ENCODE data around the gene PSG6.
"Not testable (repeated sequence)": the region's sequence is repeated elsewhere in the genome, so short reads cannot be mapped to it uniquely, and the experiment has no call there.

The PSG6 gene

DNA sequence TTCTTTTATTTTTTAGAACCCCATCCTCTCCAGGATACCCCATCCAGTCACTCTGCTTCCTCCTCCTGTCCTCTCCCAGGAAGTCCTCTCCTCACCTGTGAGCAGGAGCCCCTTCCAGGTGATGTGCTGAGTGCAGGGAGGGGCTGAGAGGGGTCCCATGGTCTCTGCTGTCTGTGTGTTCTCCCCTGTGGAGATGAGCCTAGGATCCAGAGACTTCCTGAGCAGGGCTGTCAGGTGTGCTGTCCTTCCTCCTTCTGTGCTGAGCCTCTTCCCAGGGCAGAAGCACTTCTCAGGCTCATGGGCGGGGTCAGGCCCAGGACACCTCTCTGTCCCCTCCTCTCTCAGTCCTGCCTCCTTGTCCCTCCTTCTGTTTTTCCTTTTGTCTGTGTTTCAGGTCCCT lies at the start of gene PSG6:
TSS of gene PSG6 (minus strand) at position 261 of the 400 bp plus-strand sequence. CDS start at position 159, 102 bp downstream.
- not testable (repeated sequence) for DNase-seq

DNA sequence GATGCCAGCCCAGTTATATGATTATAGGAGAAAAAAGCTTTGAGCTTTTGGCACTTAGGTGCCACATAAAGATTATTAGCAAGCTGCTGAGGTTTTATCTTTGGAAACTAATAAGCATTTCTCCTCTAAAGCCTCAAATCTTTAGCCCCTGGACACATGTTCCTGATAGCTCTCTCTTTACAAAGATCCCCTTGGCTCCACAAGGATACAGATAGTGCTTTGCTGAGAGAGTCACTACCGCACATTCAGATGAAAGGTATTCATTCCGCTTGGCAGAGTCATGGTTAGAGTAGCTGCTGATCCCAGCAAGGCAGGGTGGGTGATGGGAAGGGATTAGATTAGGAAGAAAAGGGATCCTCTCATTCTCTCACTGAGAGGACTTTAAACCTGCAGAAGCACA lies 47.5 kb upstream of the PSG6 start:
- peak; percentile 74 for DNase-seq

DNA sequence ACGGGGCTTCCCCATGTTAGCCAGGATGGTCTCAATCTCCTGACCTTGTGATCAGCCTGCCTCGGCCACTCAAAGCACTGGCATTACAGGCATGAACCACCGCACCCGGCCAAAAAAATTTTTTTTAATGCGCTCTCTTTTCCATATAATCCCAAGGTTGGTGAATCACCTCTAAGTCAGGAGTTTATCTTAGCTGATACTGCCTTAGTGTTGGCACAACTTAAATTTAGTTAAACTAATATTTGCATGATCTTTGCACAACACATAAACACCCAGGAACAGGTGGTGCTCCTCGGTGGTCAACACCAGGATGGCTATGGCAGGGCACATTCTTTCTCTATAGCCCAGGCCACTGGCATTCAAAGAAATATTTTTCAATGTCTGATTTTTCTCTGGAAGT lies 43.4 kb upstream of the PSG6 start:
- DNase-seq: no peak

DNA sequence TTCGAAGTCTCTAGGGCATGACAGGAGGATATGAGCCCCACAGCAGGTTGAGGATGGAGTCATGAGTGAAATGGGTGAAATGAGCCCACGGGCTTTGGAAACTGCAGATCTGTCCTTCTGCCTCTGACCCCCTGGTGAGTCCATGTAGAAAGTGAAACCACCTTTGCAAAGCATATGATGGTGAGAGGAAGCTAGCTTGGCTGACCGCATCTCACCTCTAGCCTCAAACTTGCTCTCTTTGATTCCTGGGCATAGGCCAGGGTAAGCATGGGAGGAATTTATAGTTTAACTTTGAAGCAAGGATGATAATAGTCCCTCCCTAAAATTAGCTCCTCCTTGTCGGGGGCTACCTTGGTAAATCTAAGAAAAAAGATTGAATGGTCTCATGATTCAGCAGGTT lies 34.4 kb upstream of the PSG6 start:
- DNase-seq: not testable (repeated sequence)

DNA sequence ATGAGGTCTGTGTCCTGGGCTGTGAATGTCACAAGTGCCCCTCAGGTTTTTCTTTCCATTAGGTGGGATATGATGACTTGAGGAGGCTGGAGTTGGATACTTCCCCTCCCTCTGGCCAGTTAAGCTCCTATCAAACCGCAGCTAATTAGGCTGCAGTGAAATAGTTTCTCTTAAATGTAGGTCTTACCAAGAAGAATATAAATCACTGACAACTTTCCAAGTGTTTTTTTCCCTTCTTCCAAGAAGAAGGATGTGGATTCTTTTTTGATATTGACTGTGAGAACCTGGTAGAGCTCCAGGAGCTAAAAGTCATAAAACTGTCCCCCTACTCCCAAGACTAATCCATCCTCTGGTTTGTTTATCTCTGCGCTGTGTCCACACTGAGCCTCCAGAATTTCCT lies 33.8 kb upstream of the PSG6 start:
- DNase-seq: peak; percentile 19

DNA sequence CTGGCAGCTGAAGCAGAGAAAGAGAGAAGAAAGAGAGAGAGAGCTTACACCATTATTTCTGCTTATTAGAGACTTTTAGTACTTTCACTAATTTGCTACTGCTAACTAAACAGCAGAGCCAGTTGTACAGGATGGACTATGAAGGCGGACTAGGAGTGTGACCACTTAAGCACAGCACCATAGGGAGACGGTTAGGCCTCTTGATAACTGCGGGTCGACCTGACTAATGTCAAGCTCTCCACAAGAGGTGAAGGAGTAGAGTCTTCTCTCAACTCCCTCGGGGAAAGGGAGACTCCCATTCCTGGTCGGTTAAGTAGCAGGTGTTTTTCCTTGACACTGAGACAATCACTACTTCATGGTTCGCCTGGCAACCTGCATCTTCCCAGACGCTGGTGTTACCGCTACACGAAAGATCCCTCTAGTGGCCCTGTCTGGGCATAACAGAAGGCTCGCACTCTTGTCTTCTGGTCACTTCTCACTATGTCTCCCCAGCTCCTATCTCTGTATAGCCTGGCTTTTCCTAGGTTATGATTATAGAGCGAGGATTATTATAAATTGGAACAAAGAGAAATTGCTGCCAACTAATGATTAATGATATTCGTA lies 24.6 kb upstream of the PSG6 start:
- no peak for DNase-seq

- not testable (repeated sequence) for DNase-seq
Observed at GRCh38 chr19:42937107-42937506, 19.4 kb upstream of the PSG6 start, which contains the start of gene PSG7. Gene PSG7, minus strand, starts transcription at chr19:42937207. Its CDS starts 131 bp downstream, at chr19:42937076.

- not testable (repeated sequence) for DNase-seq
Observed at GRCh38 chr19:42934726-42935125, 17.0 kb upstream of the PSG6 start.

DNA sequence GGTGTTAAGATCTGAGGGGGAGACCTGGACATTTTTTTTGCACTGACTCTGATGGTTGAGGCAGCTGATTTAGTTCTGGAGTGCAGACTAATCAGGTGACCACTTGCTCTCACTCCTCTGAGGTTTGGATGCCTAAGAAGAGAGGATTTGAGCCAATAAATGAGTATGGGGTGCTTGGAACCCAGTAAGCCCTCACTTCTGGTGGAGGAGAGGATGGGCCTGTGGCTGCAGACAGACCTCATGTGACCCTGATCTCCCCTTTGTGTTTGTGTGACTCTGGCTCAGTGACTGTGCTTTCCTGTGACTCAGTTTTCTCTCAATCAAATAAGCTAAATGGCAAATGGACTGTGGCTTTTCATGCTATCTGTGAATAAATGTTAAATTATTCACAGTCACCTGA lies 16.5 kb upstream of the PSG6 start:
- DNase-seq: not testable (repeated sequence)

DNA sequence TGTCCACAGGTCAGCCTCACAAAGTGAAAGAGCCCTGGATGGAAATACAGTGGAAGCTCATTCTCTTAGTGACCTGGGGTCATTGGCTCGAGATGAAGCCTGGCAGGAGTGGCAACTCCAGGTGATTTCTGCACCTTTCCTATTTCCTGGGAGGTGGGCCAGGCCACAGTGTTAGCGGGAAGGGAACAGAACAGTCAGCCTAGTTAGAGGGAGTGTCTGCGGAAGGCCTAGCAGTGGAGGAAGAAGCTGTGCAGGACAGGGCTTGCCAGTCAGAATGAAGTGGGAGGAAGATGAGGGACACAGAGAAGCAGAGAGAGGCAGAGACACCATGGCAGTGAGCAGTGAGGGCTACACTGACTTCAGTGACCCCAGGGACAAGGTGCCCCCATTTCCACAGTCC lies 15.7 kb upstream of the PSG6 start:
- not testable (repeated sequence) for DNase-seq

DNA sequence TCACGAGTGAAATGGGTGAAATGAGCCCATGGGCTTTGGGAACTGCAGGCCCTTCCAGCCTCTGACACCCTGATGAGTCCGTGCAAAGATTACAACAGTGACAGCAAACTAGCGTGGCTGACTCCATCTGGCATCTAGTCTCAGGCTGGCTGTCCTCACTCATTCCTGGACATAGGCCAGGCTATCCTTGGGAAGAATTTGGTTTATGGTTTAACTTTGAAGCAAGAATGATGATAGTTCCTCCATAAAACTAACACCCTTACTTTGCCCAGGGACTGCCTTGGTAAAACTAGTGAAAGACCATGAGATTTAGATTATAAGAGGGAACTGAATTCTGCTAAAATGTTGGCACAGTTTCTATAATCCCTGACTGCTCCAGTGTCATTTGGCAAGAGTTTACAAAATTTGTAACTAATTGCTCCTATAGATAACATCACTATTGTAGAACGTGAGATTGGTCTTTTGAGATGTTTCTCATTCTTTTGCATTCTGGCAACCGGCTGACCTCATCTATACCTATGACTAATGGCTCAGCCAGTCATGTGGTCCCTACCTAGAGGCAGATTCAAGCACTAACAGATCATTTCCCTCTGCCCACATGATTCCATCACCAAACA lies 14.9 kb upstream of the PSG6 start:
- DNase-seq: peak; percentile 89

DNA sequence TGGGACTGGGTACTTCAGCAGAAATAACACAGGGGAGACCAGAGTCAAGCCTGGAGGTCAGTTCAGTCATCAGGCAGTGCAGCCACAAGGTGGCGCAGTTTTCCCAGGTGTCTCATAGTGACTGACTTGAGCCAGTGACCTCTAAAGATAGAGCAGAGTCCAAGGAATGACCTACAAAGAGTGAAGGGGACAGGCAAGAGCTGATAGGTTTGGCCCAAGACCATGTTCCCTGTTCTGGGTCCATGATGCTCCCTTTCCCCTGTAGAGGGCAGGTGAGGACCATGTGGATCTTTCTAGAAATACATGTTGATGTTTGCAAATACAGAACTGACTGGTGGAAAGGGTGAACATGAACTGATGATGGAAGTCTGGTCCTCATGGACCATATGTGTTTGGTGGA lies 12.5 kb upstream of the PSG6 start:
- peak; percentile 49 for DNase-seq

- no peak for DNase-seq
Observed at GRCh38 chr19:42928896-42929295, 11.2 kb upstream of the PSG6 start.

GRCh38 chr19:42926781-42927180 lies 9.1 kb upstream of the PSG6 start:
- DNase-seq: no peak

DNA sequence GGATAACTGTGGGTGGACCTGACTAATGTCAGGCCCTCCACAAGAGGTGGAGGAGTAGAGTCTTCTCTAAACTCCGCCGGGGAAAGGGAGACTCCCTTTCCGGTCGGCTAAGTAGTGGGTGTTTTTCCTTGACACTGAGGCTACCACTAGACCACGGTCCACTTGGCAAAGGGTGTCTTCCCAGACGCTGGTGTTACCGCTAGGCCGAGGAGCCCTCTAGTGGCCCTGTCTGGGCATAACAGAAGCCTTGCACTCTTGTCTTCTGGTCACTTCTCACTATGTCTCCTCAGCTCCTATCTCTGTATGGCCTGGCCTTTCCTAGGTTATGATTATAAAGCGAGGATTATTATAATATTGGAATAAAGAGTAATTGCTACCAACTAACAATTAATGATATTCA lies 5.4 kb upstream of the PSG6 start:
- peak; percentile 54 for DNase-seq

DNA sequence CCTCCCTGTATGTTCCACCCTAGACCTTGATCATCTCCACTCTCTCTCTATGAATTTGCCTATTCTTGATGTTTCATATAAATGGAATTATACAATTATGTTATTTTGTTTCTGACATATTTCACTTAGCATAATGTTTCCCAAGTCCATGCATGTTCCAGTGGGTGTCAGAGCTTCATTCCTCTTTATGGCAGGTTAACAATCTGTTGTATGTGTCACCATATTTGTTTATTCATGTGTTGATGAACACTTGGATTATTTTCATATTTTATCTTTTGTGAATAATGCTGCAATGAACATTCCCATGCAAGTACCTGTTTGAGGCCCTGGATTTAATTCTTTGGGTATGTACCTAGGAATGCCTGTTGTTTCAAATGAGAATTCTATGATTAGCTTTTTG lies 3.3 kb upstream of the PSG6 start:
- DNase-seq: not testable (repeated sequence)

GRCh38 chr19:42919757-42920079 lies 2.0 kb upstream of the PSG6 start:
- no peak for DNase-seq

DNA sequence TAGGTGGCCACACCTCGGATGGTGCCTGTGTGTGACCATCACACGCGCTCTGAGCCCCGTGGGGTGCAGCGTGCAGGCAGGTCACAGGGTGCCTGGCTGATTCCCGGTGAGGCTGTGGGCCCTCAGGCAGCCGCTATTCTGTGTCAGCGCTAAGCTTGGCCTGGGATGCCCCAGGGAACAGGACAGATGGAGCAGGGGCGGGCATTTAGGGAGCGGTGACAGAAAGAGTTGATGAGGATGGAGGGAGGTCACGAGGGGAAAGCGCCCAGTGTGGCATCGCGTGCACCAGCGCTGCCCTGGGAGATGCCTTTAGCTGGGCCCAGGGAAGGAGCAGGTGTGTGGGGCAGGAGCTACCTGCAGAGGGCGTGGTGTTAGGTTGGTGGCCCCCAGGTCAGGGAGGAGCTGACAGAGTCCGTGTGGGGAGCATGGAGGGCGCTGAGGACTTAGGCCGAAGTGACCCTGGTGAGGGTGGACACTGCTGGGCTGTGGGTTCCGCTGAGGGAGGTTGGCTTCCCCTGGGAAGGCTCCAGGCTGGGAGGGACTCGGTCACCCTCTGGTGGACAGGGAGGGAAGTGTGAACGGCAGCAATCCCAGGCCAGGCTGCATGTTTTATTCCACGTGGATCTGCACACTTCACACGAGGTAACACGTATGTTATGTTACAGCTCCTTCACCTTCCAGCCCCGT lies 1.5 kb upstream of the PSG6 start:
- not testable (repeated sequence) for DNase-seq

GRCh38 chr19:42918377-42919069 lies 829 bp upstream of the PSG6 start:
- DNase-seq: not testable (repeated sequence)

DNA sequence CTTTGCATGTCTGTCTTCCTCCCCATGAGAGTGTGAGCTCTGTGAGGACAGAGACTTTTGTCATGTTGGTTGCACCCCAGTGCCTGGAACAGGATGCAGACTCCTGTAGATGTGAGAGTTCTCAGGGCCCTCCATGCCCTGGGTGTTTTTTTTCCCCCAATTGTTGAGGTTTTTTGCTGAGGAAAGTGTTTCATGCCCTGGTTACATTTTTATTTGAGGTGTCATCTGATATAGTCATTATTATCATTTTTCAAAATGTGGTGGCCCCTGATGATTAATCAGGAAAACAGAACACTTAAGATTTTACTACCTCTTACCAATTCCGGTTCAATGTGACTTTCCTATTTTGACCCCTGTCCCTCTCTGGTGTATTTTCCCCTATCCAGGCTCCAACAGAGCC lies 763 bp downstream of the PSG6 start:
- DNase-seq: not testable (repeated sequence)

DNA sequence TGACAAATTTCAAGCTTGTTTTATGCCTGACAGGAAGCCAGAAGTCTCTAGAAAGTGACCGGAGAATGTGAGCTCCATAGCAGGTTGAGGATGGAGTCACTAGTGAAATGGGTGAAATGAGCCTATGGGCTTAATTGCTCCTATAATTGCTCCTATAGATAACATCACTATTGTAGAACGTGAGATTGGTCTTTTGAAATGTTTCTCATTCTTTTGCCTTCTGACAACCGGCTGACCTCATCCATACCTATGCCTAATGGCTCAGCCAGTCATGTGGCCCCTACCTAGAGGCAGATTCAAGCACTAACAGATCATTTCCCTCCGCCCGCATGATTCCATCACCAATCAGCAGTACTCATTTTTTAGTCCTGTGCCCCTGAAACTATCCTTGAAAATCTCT lies 4.2 kb downstream of the PSG6 start:
- not testable (repeated sequence) for DNase-seq

- DNase-seq: not testable (repeated sequence)
Observed at GRCh38 chr19:42912941-42913340, 4.8 kb downstream of the PSG6 start.

GRCh38 chr19:42911731-42912130 lies 6.0 kb downstream of the PSG6 start:
- not testable (repeated sequence) for DNase-seq

- not testable (repeated sequence) for DNase-seq
Observed at GRCh38 chr19:42906162-42906561, 11.5 kb downstream of the PSG6 start.
